ENCODE results near the gene MAPKAPK2.

Gene MAPKAPK2

GRCh38 chr1:206674236-206674635 is 10.5 kb upstream of the MAPKAPK2 start:
- Histone ChIP-seq H3K4me3 (ENCODE audit: low read depth, low read length, poor library complexity, severe bottlenecking) (no peak overlapping the region), H3K4me2 (ENCODE audit: low read length) (no peak overlapping the region), H4K20me1 (ENCODE audit: insufficient read depth, low read length) (no peaks in the 10 kb centered on the region), H3K27me3 (ENCODE audit: insufficient read depth, low read length) (no peaks in the 10 kb centered on the region), H3K9me2 (ENCODE audit: low read depth, low read length) (no peaks in the 10 kb centered on the region), H3K79me2 (ENCODE audit: insufficient read depth, low read length) (no peaks in the 10 kb centered on the region), H3K36me3 (ENCODE audit: insufficient read depth, low read length) (no peaks in the 10 kb centered on the region), H3K9me3 (ENCODE audit: low read length) (no peaks in the 10 kb centered on the region), H3K27ac (ENCODE audit: low read depth, low read length, poor library complexity, severe bottlenecking) (no peak overlapping the region), H2AFZ (ENCODE audit: low read length) (no peak overlapping the region), H3K9ac (ENCODE audit: low read length) (no peak overlapping the region), H3F3A (ENCODE audit: insufficient read depth, low read length) (no peaks in the 10 kb centered on the region), H3K4me1 (ENCODE audit: insufficient read depth, low read length, severe bottlenecking) (peaks cover 22% of the 10 kb centered on the region)
- no peak for TF ChIP-seq CTCF (IDR thresholded peaks at IDR 0.05; ENCODE audit: low read length)
- no peak for TF ChIP-seq EZH2 (IDR thresholded peaks at IDR 0.05; ENCODE audit: borderline replicate concordance, low read length)

GRCh38 chr1:206674745-206675175 is 9.9 kb upstream of the MAPKAPK2 start:
- Histone ChIP-seq H3K27ac (ENCODE audit: low read depth, low read length, poor library complexity, severe bottlenecking) (no peak overlapping the region), H3K4me1 (ENCODE audit: insufficient read depth, low read length, severe bottlenecking) (peaks cover 27% of the 10 kb centered on the region), H3K9ac (ENCODE audit: low read length) (no peak overlapping the region), H3K4me2 (ENCODE audit: low read length) (no peak overlapping the region), H3K4me3 (ENCODE audit: low read depth, low read length, poor library complexity, severe bottlenecking) (no peak overlapping the region), H3K36me3 (ENCODE audit: insufficient read depth, low read length) (no peaks in the 10 kb centered on the region), H2AFZ (ENCODE audit: low read length) (no peak overlapping the region), H3F3A (ENCODE audit: insufficient read depth, low read length) (no peaks in the 10 kb centered on the region; the same call in 1 of the 2 replicates), H3K79me2 (ENCODE audit: insufficient read depth, low read length) (no peaks in the 10 kb centered on the region), H3K9me2 (ENCODE audit: low read depth, low read length) (no peaks in the 10 kb centered on the region), H3K27me3 (ENCODE audit: insufficient read depth, low read length) (no peaks in the 10 kb centered on the region), H4K20me1 (ENCODE audit: insufficient read depth, low read length) (no peaks in the 10 kb centered on the region), H3K9me3 (ENCODE audit: low read length) (no peaks in the 10 kb centered on the region)
- TF ChIP-seq EZH2 (IDR thresholded peaks at IDR 0.05; ENCODE audit: borderline replicate concordance, low read length), result no peak
- TF ChIP-seq CTCF (IDR thresholded peaks at IDR 0.05; ENCODE audit: low read length), result no peak

GRCh38 chr1:206676499-206676898 is 8.2 kb upstream of the MAPKAPK2 start:
- no peaks in the 10 kb centered on the region for H3K9me2 ChIP-seq (ENCODE audit: low read depth, low read length)
- no peak overlapping the region for H3K27ac ChIP-seq (ENCODE audit: low read depth, low read length, poor library complexity, severe bottlenecking)
- H3K79me2 ChIP-seq (ENCODE audit: insufficient read depth, low read length), result no peaks in the 10 kb centered on the region
- H3K27me3 ChIP-seq (ENCODE audit: insufficient read depth, low read length), result no peaks in the 10 kb centered on the region
- no peaks in the 10 kb centered on the region for H4K20me1 ChIP-seq (ENCODE audit: insufficient read depth, low read length)
- H3F3A ChIP-seq (ENCODE audit: insufficient read depth, low read length), result no peaks in the 10 kb centered on the region; the same call in 1 of the 2 replicates
- no peaks in the 10 kb centered on the region for H3K36me3 ChIP-seq (ENCODE audit: insufficient read depth, low read length)
- H3K9ac ChIP-seq (ENCODE audit: low read length), result no peak overlapping the region
- no peak overlapping the region for H3K4me3 ChIP-seq (ENCODE audit: low read depth, low read length, poor library complexity, severe bottlenecking)
- no peak overlapping the region for H2AFZ ChIP-seq (ENCODE audit: low read length)
- TF ChIP-seq EZH2 (IDR thresholded peaks at IDR 0.05; ENCODE audit: borderline replicate concordance, low read length) (no peak), CTCF (IDR thresholded peaks at IDR 0.05; ENCODE audit: low read length) (no peak)
- H3K4me1 ChIP-seq (ENCODE audit: insufficient read depth, low read length, severe bottlenecking), result peaks cover 45% of the 10 kb centered on the region
- no peaks in the 10 kb centered on the region for H3K9me3 ChIP-seq (ENCODE audit: low read length)
- H3K4me2 ChIP-seq (ENCODE audit: low read length), result no peak overlapping the region

Data from OCI-LY1 (cell line).